LNCaP clone FGC (cell line): ENCODE results near the gene C1orf159.

Experiments used
- DNase-seq: peaks from one replicate; pipeline ENCODE4 v3.0.0-alpha.2; 2011; ENCODE audit warnings: low read depth
- H3K4me3 ChIP-seq: 2 replicates; pipeline ENCODE4 v1.5.1; 2011; ENCODE audit warnings: mild to moderate bottlenecking, low read depth, low read length, control low read depth
- TF ChIP-seq, protein P1 (sequence below): IDR thresholded peaks from 2 replicates; pipeline ENCODE4 v1.5.1; 2012; ENCODE audit warnings: mild to moderate bottlenecking; ENCODE audit not compliant: control insufficient read depth, insufficient read depth; ENCODE audit errors: extremely low read depth

C1orf159 gene

GRCh38 chr1:1089731-1090423 lies 26.0 kb downstream of the C1orf159 start:
- no peak for DNase-seq
- H3K4me3 ChIP-seq, result no peak overlapping the region
- TF ChIP-seq, protein P1, sequence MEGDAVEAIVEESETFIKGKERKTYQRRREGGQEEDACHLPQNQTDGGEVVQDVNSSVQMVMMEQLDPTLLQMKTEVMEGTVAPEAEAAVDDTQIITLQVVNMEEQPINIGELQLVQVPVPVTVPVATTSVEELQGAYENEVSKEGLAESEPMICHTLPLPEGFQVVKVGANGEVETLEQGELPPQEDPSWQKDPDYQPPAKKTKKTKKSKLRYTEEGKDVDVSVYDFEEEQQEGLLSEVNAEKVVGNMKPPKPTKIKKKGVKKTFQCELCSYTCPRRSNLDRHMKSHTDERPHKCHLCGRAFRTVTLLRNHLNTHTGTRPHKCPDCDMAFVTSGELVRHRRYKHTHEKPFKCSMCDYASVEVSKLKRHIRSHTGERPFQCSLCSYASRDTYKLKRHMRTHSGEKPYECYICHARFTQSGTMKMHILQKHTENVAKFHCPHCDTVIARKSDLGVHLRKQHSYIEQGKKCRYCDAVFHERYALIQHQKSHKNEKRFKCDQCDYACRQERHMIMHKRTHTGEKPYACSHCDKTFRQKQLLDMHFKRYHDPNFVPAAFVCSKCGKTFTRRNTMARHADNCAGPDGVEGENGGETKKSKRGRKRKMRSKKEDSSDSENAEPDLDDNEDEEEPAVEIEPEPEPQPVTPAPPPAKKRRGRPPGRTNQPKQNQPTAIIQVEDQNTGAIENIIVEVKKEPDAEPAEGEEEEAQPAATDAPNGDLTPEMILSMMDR, result no peak

GRCh38 chr1:1088801-1089680 lies 26.8 kb downstream of the C1orf159 start:
- H3K4me3 ChIP-seq, result no peak overlapping the region
- TF ChIP-seq, protein P1, result no peak
- no peak for DNase-seq

DNA sequence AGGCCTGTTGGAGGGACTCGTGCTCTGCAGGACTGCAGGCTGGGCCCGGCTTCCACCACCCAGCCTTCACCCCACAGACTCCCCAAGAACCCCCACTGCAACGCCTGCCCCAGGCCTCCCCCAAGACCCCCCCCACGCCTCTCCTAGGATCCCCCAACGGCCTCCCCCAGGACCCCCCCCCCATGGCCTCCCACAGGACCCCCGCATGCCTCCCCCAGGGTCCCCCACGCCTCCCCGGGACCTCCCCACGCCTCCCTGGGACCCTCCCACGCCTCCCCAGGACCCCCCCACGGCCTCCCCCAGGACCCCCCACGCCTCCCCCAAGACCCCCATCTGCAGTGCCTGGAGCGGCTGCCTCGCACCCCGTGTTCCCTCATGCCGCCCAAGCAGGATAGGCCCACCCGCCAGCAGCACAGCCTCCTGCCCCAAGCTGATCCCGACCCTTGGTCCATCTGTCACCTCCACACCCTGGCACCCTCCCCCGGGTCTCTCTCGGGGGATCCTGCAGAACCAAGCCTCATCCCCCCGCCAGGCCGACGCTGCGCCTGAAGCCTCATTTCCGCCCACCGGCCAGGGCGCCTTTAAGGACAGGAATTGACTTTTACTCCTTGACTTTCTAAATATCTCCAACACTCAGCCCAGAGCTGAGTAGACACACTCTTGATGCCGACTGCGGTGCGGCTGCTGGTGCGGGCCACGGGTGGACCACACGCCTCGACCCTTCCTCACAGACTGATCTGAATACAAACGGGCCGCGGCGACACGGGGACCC lies 27.7 kb downstream of the C1orf159 start:
- no peak overlapping the region for H3K4me3 ChIP-seq
- TF ChIP-seq, protein P1, result no peak
- no peak for DNase-seq

- TF ChIP-seq, protein P1, result no peak
- no peak for DNase-seq
- no peak overlapping the region for H3K4me3 ChIP-seq
Observed at GRCh38 chr1:1087351-1088028, 28.4 kb downstream of the C1orf159 start.

DNA sequence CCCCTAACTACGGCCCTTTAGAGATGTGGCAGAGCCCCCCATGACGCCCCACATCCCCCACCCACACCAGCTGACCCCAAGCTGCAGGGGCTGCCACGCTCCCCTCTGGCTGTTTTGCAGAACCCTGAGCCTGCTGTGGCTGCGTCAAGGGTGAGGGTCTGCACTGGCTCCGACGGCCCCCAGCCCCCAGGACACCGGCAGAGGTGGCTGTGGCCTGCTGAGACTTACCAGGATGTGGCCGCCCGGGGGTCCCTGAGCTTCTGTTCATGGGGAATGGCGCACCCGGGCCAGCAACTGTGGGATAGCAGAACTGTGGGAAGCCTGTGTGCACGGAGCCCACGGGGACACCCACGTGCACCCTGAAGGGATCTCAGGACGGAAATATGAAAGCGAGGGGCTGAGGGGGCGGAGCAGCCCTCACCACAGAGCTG lies 29.0 kb downstream of the C1orf159 start:
- TF ChIP-seq, protein P1, result no peak
- DNase-seq, result no peak
- no peak overlapping the region for H3K4me3 ChIP-seq
